Cardiac septum (tissue), 1 donor: Measurements from ENCODE around the gene BIN2. TPM values are rescaled to one million over a fixed set of nuclear protein-coding genes. Genes with fewer than 3 reads are reported as not detected.
A peak's percentile ranks its signal among the peaks of the same experiment; 100 is the strongest.
"Not testable (repeated sequence)": the region's sequence is repeated elsewhere in the genome, so short reads cannot be mapped to it uniquely, and the experiment has no call there.

ENCODE experiments used
- DNase-seq: peaks from one replicate; pipeline ENCODE4 v3.0.0-alpha.2; 2020; ENCODE audit warnings: low spot score
- intact Hi-C: fragments of 100-400 bp; cut with DNase I; formaldehyde crosslinking; loops from one replicate; pipeline ENCODE4 v1.14.0; 2022
- total RNA-seq: library from RNA; stranded (reverse); fragmentation: NEBNext Ultra II Directional; extraction: Animal tissue kit (Norgen Biotek cat#: 25700); gene quantifications from one replicate; pipeline ENCODE4 v1.2.1, GENCODE V29; 2021
- donor health status: DM: no; HTN: no; CAD: no.

Gene BIN2
- total RNA-seq, 1 donor from 2014 or later, result 2.4 TPM

- no peak for DNase-seq
- intact Hi-C loops, result no loop called here
Measured at GRCh38 chr12:51320311-51320694, 3.7 kb downstream of the BIN2 start.

DNA sequence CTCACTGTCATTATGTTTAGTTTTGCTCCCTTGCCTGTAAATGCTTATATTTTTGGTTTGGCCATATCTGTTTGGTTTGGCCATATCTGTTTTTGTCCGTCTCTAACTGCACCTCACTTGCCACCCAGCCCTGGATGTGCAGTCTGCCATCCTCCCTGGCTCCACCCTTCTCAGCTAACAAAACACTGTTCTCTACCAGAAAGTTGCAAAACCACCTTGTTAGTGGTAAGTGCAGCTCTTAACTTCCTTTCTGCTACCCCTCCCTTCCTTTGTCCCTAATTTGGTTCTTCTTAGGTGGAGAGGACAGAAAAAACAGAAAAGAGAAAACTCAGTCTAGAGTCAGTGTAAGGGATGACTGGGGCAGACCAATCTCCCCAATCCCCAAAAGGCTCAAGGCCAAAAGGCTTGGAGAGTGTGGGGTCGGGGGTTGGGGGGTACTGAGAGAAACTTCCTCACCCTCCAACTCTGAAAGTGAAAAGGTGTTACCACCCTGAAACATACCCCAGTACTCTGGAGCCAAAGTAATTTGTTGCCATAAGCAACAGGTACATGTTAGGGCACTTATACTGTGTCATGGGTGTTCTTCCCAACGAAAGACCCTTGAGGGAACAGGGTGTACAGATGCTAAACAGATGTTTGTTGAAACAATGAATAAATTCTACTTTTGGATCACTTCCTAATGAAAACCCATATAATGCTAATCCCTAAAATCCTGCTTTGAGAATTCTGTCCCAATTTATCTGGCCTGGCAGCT, 5.0 kb downstream of the BIN2 start:
- intact Hi-C loops, result no loop called here
- DNase-seq, result no peak

GRCh38 chr12:51318057-51318806, 5.7 kb downstream of the BIN2 start:
- intact Hi-C loops, DNase-seq: not testable (repeated sequence)

DNA sequence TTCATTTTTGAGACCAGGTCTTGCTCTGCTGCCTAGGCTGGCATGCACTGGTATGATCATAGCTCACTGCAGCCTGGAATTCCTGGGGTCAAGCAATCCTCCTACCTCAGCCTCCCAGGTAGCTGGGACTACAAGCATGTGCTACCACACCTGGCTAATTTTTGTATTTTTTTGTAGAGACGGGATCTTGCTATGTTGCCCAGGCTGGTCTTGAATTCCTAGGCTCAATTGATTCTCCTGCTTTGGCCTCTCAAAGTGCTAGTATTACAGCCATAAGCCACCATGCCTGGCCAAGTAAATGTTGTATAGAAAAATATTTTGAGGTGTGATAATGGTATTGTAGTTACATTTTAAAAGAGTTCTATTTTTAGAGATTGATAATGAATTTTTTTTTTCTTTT, 12.6 kb downstream of the BIN2 start:
- DNase-seq, result no peak
- intact Hi-C loops, result no loop called here

- intact Hi-C loops, result no loop called here
- no peak for DNase-seq
Measured at GRCh38 chr12:51307655-51308593, 16.1 kb downstream of the BIN2 start.

DNA sequence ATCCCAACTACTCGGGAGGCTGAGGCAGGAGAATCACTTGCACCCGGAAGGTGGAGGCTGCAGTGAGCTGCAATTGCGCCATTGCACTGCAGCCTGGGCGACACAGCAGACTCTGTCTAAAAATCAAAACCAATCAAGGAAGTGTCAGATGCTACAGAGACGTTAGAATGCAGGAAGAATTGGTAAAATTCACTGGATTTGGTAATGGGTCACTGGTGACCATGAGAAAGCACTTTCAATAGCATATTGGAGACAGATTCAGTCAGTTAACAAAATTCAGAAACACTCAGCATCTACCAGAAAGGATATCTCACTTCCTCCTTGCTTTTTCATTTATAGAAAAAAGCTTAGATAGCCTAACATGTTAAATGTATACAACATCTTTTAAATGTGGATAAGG, 17.5 kb downstream of the BIN2 start:
- no peak for DNase-seq
- intact Hi-C loops, result no loop called here

DNA sequence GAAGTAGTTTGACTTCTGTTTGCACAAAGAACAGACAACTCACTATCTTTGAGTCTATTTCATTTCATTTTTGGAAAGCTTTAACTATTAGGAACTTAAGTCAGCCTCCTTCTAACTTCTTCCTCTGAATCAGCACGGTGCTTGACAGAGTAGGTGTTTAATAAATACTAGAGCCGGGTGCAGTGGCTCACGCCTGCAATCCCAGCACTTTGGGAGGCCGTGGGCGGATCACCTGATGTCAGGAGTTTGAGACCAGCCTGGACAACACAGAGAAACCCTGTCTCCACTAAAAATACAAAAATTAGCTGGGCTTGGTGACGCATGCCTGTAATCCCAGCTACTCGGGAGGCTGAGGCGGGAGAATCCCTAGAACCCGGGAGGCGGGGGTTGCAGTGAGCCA, 23.2 kb downstream of the BIN2 start:
- DNase-seq, intact Hi-C loops: not testable (repeated sequence)

DNA sequence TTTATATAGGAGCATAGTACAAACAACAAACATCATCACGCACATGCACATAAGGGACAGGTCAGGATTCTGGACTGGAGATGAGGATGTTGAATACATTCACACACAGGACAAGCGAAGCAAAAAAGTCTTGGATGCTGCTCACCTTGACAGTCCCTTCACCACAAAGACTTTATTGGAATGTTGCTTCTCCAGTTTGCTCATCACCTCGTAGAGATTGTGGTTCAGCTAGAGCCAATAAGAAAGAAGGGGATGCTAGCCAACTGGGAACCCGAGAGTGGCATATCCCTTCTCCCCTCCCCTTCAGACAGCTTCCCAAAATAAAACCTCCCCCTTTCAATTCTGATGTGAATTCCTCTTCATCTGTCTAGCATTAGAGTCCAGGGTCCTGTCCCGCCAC, 28.3 kb downstream of the BIN2 start:
- intact Hi-C loops, result no loop called here
- no peak for DNase-seq

DNA sequence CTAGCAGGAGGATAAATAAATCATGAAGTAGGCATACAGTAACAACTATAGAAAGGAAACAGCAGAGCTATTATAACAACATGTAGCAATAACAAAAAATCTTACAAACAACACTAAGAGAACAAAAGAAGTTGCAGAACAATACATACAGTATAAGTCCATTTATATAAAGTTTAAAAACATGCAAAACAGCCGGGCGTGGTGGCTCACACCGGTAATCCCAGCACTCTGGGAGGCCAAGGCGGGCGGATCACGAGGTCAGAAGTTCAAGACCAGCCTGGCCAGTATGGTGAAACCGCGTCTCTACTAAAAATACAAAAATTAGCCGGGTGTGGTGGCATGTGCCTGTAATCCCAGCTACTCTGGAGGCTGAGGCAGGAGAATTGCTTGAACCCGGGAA, 29.9 kb downstream of the BIN2 start:
- intact Hi-C loops, DNase-seq: not testable (repeated sequence)

- intact Hi-C loops, result no loop called here
- DNase-seq, result no peak
Measured at GRCh38 chr12:51293696-51294095, 30.3 kb downstream of the BIN2 start.

DNA sequence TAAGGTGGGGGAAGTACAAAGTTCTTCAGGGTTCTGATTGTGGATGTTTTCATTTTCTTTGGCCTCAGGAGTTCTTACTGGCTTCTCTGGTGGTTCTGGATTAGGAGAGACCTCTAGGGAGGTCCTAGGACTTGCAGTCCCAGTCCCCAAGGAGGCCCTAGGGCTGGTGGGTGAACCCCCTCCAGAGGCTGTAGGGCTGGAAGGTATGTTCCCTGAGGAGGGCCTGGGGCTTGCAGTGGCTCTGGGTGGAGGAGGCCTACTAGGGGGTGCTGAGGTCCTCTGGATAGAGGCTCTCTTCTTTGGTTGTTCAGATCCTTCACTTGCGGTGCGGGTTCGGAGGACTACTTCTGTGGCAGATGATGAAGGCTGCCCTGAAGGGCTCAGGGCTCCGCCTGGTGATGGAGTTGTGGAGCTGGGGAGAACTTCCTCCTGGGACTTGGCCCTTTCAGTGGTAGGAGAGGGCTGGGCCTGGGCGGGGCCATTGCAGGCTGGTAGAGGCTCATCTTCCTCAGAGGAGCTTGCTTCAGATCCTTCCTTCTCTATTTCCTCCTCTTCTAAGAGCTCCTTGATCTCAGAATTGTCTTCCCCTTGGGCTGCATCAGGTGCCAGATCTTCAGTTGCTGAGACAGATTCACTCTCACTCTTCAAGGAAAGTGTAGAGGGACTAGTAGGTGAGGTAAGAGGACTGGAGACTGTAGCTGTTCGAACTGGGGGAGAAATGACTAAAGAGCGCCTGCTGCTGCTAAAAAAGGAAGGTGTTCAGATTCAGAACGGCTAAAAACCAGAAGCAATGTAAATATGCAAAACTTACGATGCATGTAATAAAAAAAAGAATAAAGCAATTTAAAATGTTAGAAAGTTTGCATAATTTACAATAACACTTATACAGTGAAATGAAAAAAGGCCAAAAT, 32.1 kb downstream of the BIN2 start:
- intact Hi-C loops, result not testable (repeated sequence)

GRCh38 chr12:51285843-51286242, 38.1 kb downstream of the BIN2 start:
- intact Hi-C loops, result no loop called here
- DNase-seq, result no peak

More for the DNA sequence above, 32.1 kb downstream of the BIN2 start:
- peak; percentile 89 for DNase-seq

GRCh38 chr12:51281202-51281924, 42.6 kb downstream of the BIN2 start:
- intact Hi-C loops, result no loop called here
- no peak for DNase-seq

GRCh38 chr12:51275088-51275487, 48.9 kb downstream of the BIN2 start:
- DNase-seq, result no peak
- intact Hi-C loops, result no loop called here

DNA sequence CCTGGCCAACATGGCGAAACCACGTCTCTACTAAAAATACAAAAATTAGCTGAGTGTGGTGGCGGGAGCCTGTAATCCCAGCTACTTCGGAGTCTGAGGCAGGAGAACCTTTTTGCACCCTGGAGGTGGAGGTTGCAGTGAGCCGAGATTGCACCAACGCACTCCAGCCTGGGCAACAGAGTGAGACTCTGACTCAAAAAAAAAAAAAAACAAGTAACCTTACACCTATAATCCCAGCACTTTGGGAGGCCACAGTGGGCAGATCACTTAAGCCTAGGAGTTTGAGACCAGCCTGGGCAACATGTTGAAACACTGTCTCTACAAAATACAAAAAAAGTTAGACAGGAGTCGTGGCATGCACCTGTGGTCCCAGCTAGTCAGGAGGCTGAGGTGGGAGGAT, 51.2 kb downstream of the BIN2 start:
- intact Hi-C loops, DNase-seq: not testable (repeated sequence)

DNA sequence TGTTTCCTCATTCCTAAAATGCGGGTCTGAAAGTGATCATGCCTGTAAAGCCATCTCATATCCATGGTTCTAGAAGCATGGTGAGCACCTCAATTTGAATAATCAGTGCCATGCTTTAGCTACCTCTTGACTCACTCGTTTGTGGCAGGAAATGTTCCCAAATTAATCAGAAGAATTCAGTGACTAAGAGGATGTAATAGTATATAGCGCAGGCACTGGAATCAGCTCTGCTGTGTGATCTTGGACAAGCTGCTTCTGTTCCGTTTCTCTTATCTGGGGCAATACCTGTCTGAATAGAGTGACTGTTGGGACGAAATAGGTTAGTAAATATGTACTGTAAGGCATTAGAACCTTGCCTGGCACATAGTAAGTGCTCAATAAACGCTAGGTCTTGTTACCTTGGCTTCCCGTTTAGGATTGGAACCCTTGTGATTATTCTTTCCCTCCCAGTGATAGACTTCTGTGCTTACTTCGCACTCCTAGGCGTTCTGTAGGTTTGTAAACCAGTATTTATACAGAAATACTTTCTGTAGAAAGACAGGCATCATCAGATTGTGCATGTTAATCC, 52.9 kb downstream of the BIN2 start:
- intact Hi-C loops, result no loop called here
- DNase-seq, result no peak

- peak; percentile 81 for DNase-seq
- intact Hi-C loops, result no loop called here
Measured at GRCh38 chr12:51270067-51270950, 53.7 kb downstream of the BIN2 start, which contains the start of gene SMAGP. TSS of gene SMAGP (minus strand) at chr12:51270415. CDS start at chr12:51269278, 1,137 bp downstream.
